ENCODE results near the gene HIVEP1. TPM values are rescaled to one million over a fixed set of nuclear protein-coding genes. Genes with fewer than 3 reads are reported as not detected.

HIVEP1 gene
- total RNA-seq, 2 experiments from 2014 or later = 22.1 to 22.6 TPM

DNA sequence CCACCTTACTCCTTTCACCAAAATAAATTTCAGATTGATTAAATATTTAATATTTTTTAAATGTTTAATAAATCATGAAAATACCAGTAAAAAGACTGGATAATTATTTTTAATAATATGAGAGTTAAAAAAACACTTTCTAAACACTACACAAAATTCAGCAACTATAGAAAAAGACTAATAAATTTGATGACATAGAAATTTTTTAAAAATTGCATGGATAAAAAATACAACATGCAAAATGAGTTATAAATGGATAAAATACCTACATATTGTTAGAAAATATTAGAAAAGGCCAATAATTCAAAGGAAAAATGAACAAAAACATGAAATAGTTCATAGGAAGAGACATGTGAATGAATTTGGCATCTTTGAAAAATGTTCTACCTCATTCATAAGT lies 177.0 kb downstream of the HIVEP1 start:
- no peak for DNase-seq (ENCODE audit: low spot score)
- ChIA-PET POLR2A (no interaction called here), CTCF (ENCODE audit: unreplicated experiment) (no interaction called here)
- no peaks in the 10 kb centered on the region for H3K36me3 ChIP-seq (ENCODE audit: insufficient read depth, low read length)
- TF ChIP-seq, protein P1, sequence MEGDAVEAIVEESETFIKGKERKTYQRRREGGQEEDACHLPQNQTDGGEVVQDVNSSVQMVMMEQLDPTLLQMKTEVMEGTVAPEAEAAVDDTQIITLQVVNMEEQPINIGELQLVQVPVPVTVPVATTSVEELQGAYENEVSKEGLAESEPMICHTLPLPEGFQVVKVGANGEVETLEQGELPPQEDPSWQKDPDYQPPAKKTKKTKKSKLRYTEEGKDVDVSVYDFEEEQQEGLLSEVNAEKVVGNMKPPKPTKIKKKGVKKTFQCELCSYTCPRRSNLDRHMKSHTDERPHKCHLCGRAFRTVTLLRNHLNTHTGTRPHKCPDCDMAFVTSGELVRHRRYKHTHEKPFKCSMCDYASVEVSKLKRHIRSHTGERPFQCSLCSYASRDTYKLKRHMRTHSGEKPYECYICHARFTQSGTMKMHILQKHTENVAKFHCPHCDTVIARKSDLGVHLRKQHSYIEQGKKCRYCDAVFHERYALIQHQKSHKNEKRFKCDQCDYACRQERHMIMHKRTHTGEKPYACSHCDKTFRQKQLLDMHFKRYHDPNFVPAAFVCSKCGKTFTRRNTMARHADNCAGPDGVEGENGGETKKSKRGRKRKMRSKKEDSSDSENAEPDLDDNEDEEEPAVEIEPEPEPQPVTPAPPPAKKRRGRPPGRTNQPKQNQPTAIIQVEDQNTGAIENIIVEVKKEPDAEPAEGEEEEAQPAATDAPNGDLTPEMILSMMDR (conservative IDR thresholded peaks at IDR 0.05; ENCODE audit: low read length) = no peak
- TF ChIP-seq EZH2phosphoT487 (IDR thresholded peaks at IDR 0.05; ENCODE audit: borderline replicate concordance, low read depth, low read length) = no peak
- no peaks in the 10 kb centered on the region for H3K4me1 ChIP-seq (ENCODE audit: insufficient read depth, low read length, poor library complexity, severe bottlenecking)
- H4K20me1 ChIP-seq (ENCODE audit: insufficient read depth, low read length) = no peaks in the 10 kb centered on the region
- H3K9me2 ChIP-seq (ENCODE audit: insufficient read depth, low read length) = no peaks in the 10 kb centered on the region
- no peak overlapping the region for H3K4me2 ChIP-seq (ENCODE audit: low read length)
- no peaks in the 10 kb centered on the region for H3K9me3 ChIP-seq (ENCODE audit: low read length)
- H3K27ac ChIP-seq (ENCODE audit: low read depth, low read length, poor library complexity, severe bottlenecking) = no peak overlapping the region
- H3K4me3 ChIP-seq (ENCODE audit: low read depth, low read length, poor library complexity, severe bottlenecking) = no peak overlapping the region
- intact Hi-C loops (cut with micrococcal nuclease; ENCODE audit: unreplicated experiment) = no loop called here
- H3K79me2 ChIP-seq (ENCODE audit: insufficient read depth, low read depth, low read length) = no peaks in the 10 kb centered on the region
- H2AFZ ChIP-seq (ENCODE audit: low read length) = no peak overlapping the region
- BruUV-seq (replicated peaks) = no TSS peak

DNA sequence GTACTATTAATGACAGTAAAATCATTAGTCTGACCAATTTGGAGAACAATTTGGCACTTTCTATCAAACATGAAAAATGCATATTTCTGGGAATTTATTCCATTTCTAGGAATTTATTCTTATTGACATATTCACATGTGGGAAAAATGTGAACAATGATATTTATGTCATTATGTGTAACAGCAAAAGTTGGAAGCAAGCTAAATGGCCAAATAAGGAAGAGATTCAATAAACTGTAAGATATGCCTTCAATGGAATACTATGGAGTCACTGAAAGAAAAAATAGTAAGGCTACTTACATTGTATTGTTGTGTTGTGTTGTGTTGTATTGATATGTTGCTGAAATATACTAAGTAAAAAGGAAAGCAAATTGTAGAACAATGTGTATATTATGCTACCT lies 177.5 kb downstream of the HIVEP1 start:
- H3K4me1 ChIP-seq (ENCODE audit: insufficient read depth, low read length, poor library complexity, severe bottlenecking) = no peaks in the 10 kb centered on the region
- ChIA-PET CTCF (ENCODE audit: unreplicated experiment) (interaction anchor here (0.5 kb wide), 1 partner anchor 412 kb away, joined by 3 read pairs; no protein-coding TSS in a partner anchor), POLR2A (no interaction called here)
- TF ChIP-seq, protein P1 (conservative IDR thresholded peaks at IDR 0.05; ENCODE audit: low read length) = no peak
- no peak for TF ChIP-seq EZH2phosphoT487 (IDR thresholded peaks at IDR 0.05; ENCODE audit: borderline replicate concordance, low read depth, low read length)
- DNase-seq (ENCODE audit: low spot score) = no peak
- H3K36me3 ChIP-seq (ENCODE audit: insufficient read depth, low read length) = no peaks in the 10 kb centered on the region
- intact Hi-C loops (cut with micrococcal nuclease; ENCODE audit: unreplicated experiment) = no loop called here
- no peak overlapping the region for H3K4me2 ChIP-seq (ENCODE audit: low read length)
- H4K20me1 ChIP-seq (ENCODE audit: insufficient read depth, low read length) = no peaks in the 10 kb centered on the region
- H3K9me2 ChIP-seq (ENCODE audit: insufficient read depth, low read length) = no peaks in the 10 kb centered on the region
- no peak overlapping the region for H3K27ac ChIP-seq (ENCODE audit: low read depth, low read length, poor library complexity, severe bottlenecking)
- no TSS peak for BruUV-seq (replicated peaks)
- H2AFZ ChIP-seq (ENCODE audit: low read length) = no peak overlapping the region
- H3K79me2 ChIP-seq (ENCODE audit: insufficient read depth, low read depth, low read length) = no peaks in the 10 kb centered on the region
- no peak overlapping the region for H3K4me3 ChIP-seq (ENCODE audit: low read depth, low read length, poor library complexity, severe bottlenecking)
- H3K9me3 ChIP-seq (ENCODE audit: low read length) = no peaks in the 10 kb centered on the region

DNA sequence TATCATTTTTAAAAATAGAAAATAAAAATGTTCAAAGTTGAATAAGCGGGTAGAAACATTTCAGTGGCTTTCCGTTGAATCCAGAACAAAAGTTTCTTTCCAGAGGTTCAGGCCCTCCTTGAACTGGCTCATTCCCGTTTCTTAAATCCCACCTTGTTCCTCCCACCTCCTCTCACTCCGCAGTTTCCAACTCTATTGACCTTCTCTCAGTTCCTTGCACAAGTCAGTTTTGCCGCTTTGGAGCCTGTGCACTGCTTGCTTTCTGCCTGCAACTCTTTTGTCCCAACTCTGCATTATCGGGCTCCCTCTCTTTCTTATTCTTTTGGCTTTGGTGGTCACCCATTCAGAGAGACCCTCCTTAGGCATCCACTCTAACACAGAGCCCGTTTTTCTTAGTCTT lies 178.1 kb downstream of the HIVEP1 start:
- intact Hi-C loops (cut with micrococcal nuclease; ENCODE audit: unreplicated experiment) = no loop called here
- ChIA-PET POLR2A (no interaction called here), CTCF (ENCODE audit: unreplicated experiment) (interaction anchor here (0.5 kb wide), 1 partner anchor 413 kb away, joined by 3 read pairs; no protein-coding TSS in a partner anchor)
- TF ChIP-seq EZH2phosphoT487 (IDR thresholded peaks at IDR 0.05; ENCODE audit: borderline replicate concordance, low read depth, low read length) = no peak
- TF ChIP-seq, protein P1 (conservative IDR thresholded peaks at IDR 0.05; ENCODE audit: low read length) = no peak
- Histone ChIP-seq H3K4me2 (ENCODE audit: low read length) (no peak overlapping the region), H4K20me1 (ENCODE audit: insufficient read depth, low read length) (no peaks in the 10 kb centered on the region), H3K4me1 (ENCODE audit: insufficient read depth, low read length, poor library complexity, severe bottlenecking) (no peaks in the 10 kb centered on the region), H2AFZ (ENCODE audit: low read length) (no peak overlapping the region), H3K4me3 (ENCODE audit: low read depth, low read length, poor library complexity, severe bottlenecking) (no peak overlapping the region), H3K9me3 (ENCODE audit: low read length) (no peaks in the 10 kb centered on the region), H3K27ac (ENCODE audit: low read depth, low read length, poor library complexity, severe bottlenecking) (no peak overlapping the region), H3K9me2 (ENCODE audit: insufficient read depth, low read length) (no peaks in the 10 kb centered on the region), H3K36me3 (ENCODE audit: insufficient read depth, low read length) (no peaks in the 10 kb centered on the region), H3K79me2 (ENCODE audit: insufficient read depth, low read depth, low read length) (no peaks in the 10 kb centered on the region)
- DNase-seq (ENCODE audit: low spot score) = no peak
- no TSS peak for BruUV-seq (replicated peaks)
